Stimulated activated CD4-positive, alpha-beta T cell treated with anti-CD3 and anti-CD28 coated beads, Interleukin-2, amount 100 ng/mL, for 4 hours (primary cell): ENCODE results near the gene LMO4.

Source experiments
- DNase-seq: peaks from one replicate; pipeline ENCODE4 v3.0.0-alpha.2; 2020; ENCODE audit warnings: low read depth

LMO4 gene, protein sequence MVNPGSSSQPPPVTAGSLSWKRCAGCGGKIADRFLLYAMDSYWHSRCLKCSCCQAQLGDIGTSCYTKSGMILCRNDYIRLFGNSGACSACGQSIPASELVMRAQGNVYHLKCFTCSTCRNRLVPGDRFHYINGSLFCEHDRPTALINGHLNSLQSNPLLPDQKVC

GRCh38 chr1:87328272-87329050 is at the start of gene LMO4:
Gene LMO4, plus strand, starts transcription at chr1:87328880. Its CDS starts 3,136 bp downstream, at chr1:87332016.
- peak; percentile 63 for DNase-seq

- no peak for DNase-seq
Measured at GRCh38 chr1:87279536-87279875, 49.2 kb upstream of the LMO4 start.

- DNase-seq: no peak
Measured at GRCh38 chr1:87279966-87280535, 48.6 kb upstream of the LMO4 start.

- no peak for DNase-seq
Measured at GRCh38 chr1:87284456-87285240, 44.0 kb upstream of the LMO4 start.

DNA sequence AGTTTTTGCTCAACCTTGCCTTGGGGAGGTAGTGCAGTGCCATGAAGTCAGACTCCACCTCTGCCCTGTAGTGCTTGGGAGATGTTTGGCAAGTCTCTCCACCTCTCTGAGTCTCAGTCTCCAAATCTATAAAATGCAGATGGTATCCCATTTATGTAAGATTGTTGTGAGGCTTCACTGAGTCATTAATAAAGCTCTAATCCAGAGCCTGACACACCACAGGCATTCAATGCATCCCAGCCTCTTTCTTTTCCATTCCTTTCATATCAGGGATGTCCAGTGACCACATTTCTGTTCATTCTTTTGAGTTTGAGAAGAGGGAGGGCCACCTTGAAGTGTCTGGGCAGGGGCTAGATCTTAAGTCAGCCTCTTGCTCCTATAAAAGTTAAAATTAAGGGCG is 37.6 kb upstream of the LMO4 start:
- no peak for DNase-seq

DNA sequence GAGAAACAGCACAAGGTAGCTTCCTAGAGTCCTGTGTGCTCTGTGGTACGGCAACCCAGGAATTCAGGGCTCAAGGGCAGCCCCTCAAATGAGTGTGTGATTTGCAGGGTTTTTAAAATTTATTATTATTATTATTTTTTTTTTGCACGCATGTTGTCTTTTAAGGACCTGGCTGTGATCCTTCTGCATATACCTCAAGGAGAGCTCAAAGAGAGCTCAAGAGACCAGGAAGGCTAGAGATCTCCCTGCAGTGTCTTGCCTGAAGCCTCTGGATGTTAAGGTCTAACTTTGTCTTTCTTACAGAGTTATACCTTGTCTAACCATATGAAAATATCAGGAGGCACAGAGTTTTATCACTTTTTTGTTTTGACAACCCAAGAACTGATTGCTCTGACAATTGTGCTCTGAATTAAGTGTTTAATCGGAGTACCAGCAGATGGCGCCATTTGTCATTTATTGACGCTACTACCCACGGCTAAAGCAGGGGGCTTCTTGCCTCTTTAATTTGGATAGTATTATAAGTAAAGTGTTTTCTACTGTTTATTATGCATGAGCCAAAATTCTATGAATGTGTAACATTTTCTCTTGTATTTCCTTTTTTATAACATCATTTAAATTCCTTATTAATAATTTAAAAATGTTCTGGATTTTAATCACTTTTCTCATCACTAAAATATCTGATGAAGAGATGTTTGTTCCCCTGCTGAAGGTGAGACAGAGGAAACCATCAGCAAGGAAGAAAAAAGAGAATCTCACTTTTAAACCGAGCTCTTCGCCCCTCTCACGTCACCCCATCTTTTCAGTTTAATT is 35.8 kb upstream of the LMO4 start:
- peak; percentile 36 for DNase-seq

DNA sequence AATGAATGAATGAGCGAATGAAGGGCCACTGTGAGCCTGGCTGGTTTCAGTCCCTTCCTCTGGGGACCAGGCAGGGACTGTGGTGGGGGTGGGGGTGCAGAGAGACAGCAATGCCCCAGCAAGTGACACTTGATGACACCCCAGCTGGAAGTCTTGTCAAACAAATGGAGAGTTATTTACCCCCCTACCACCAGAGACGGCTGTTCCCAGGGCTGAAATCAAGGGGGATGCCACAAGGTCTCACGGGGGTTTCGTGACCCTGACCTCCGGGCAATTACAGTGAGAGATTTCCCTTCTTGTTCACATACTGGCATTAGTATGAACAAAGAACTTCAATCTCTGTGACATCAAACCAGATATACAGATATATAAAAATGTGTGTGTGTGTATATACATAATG is 34.0 kb upstream of the LMO4 start:
- DNase-seq: no peak

GRCh38 chr1:87295445-87296110 is 33.1 kb upstream of the LMO4 start:
- DNase-seq: no peak

- DNase-seq: no peak
Measured at GRCh38 chr1:87296206-87296605, 32.5 kb upstream of the LMO4 start.

- DNase-seq: no peak
Measured at GRCh38 chr1:87299661-87300060, 29.0 kb upstream of the LMO4 start.

DNA sequence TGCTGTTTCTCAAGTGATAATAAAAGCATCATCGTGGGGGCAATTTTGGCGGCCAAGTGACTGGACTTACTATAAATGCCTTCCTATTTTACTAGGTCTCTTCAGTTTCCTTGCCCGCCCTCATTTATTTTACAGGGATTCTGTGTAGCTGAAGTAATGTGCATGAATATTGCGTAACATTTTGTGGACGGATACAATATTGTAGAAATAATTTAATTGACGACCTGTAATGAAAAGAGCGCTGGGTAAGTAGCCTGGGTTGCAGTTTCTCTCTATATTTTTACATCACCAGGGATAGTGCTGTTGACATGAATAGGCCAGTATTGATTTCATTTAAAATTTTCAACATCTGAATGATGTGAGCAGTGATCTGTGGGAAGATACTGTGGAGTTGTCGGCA is 28.1 kb upstream of the LMO4 start:
- no peak for DNase-seq

GRCh38 chr1:87305151-87305550 is 23.5 kb upstream of the LMO4 start:
- no peak for DNase-seq

DNA sequence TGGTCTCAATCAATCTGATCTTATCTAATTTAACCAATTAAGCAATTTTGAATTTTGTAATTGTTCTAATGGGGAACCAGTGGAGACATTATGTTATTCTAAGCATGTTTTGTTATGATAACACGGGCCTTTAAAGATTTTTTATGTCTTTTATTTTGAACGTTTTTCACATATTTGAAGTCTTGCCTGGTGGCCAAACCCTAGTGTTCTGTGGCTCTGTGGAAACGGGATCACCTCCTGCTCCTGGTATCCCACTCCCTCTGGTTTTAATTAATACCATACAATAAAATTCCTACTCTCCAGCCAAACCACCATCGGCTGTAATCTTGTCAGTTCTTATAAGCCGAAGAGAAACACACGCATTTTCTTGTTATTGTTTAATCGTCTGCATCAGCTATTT is 22.9 kb upstream of the LMO4 start:
- no peak for DNase-seq

- DNase-seq: no peak
Measured at GRCh38 chr1:87307306-87307705, 21.4 kb upstream of the LMO4 start.

DNA sequence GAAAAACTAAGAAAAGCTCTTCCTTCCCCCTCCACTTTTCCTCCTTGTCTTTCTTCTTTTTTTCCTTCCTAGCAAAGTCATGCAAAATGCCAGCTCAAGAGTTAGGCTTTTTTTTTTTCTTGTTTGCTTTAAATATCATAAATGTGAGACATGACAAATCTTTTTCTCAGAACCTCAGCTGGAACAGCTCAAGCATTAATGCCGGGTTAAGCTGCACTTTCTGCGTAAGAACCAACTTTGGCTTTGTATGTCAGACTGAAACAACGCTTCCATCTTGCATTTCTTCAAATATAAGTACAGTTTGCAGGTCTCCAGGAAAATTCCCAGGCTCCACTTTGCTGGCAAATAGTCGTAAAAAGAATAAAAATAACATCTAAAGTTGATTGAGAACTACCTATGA is 20.7 kb upstream of the LMO4 start:
- no peak for DNase-seq

DNA sequence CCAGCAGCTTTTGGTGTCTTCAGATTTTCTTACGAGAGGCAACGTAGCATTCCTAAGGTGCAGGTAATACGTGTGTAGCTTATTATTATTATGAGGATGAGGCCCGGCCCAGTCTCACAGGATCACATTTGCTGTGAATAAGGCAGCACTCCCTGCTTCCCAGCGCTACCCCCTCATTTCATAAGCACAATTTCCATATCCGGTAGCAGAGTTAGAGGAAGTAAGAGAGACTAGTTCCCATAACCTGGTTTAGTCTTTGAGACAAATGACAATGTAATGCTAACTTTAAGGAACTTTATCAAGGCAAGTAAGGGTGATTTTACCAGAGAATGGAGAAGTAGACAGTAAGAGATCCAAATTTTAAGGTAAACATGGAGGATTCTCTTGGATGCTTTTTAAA is 14.6 kb upstream of the LMO4 start:
- no peak for DNase-seq

DNA sequence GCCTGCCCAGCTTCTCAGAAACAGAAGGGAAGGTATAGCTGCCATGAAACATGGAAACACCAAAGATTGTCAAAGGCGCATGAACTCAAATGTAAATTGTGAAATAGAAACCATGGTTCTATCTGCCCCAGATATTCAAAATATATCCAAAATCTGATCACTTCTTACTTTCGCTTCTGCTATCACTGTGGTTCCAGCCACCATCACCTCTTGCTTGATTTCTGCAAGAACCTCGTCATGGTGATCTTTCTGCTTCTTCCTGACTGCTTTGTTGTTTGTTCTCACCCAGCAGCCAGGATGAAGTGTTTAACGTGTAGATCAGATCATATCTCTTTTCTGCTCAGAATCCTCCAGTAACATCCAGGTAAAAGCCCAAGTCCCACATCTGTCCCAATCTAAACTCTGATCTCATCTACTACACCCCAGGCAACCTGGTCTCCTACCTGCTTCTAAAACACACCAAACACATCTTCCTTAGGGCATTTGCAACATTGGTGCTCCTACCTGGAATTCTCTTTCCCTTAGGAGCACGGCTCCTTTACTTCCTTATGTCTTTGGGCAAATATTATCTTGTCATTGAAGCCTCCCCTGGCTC is 10.5 kb upstream of the LMO4 start:
- DNase-seq: no peak

- no peak for DNase-seq
Measured at GRCh38 chr1:87318806-87319205, 9.9 kb upstream of the LMO4 start.

DNA sequence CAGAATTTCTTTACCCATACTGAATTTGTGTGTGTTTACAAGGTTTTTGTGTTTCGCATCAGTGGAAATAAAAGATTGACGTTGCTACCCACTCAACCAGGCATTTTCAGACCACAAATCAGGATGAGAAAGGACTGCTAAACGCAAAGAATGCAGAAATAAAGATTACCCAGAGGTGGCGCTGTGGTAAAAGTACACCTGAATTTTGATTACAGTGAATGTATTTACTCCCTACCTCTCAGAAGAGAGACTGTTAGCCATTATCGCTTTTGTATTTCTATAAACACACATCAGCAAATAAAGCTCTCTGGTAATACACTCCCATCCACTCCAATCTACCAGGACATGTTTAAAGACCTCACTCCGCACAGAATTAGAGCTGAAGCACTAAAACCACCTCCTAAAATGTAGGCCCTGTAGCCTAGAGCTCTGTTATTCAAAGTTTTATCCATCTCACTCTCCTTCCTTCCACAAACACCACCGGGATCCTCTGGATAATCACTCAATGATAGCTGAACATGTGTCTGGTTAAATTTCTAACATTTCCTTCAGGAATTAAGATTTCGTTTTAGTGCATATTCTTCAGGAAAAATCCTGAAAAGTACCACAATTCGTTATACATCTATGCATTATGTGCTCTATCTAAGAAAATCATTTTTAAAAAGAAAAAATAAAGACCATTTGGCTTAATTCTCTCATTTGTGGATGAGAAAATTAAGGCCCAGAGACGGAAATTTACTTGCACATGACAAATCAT is 2.5 kb upstream of the LMO4 start:
- peak; percentile 43 for DNase-seq
